ENCODE data around the gene NPAS2.

NPAS2 gene

GRCh38 chr2:100857915-100858314 is 38.0 kb downstream of the NPAS2 start:
- no peak for DNase-seq

- DNase-seq, result no peak
Measured at GRCh38 chr2:100859902-100860301, 40.0 kb downstream of the NPAS2 start.

- no peak for DNase-seq
Measured at GRCh38 chr2:100861340-100861739, 41.4 kb downstream of the NPAS2 start.

GRCh38 chr2:100862081-100862480 is 42.1 kb downstream of the NPAS2 start:
- DNase-seq, result no peak

- peak; percentile 15 to 40 for DNase-seq
Measured at GRCh38 chr2:100865816-100866460, 46.0 kb downstream of the NPAS2 start.

- no peak for DNase-seq
Measured at GRCh38 chr2:100868083-100868482, 48.1 kb downstream of the NPAS2 start.

- no peak for DNase-seq
Measured at GRCh38 chr2:100869120-100869519, 49.2 kb downstream of the NPAS2 start.

GRCh38 chr2:100870652-100871531 is 51.0 kb downstream of the NPAS2 start:
- DNase-seq, result peak; percentile 18 to 32

- DNase-seq, result no peak
Measured at GRCh38 chr2:100875516-100876230, 55.7 kb downstream of the NPAS2 start.

GRCh38 chr2:100876231-100876860 is 56.4 kb downstream of the NPAS2 start:
- DNase-seq, result no peak

GRCh38 chr2:100877555-100877954 is 57.6 kb downstream of the NPAS2 start:
- no peak for DNase-seq

- no peak for DNase-seq
Measured at GRCh38 chr2:100878000-100878791, 58.3 kb downstream of the NPAS2 start.

- no peak for DNase-seq
Measured at GRCh38 chr2:100879296-100879695, 59.4 kb downstream of the NPAS2 start.

- no peak for DNase-seq
Measured at GRCh38 chr2:100880036-100880435, 60.1 kb downstream of the NPAS2 start.

- DNase-seq, result peak in 1 of 2 experiments; percentile 58
Measured at GRCh38 chr2:100880730-100881129, 60.8 kb downstream of the NPAS2 start.

GRCh38 chr2:100882645-100883613 is 63.0 kb downstream of the NPAS2 start:
- DNase-seq, result no peak

- no peak for DNase-seq
Measured at GRCh38 chr2:100884145-100884621, 64.2 kb downstream of the NPAS2 start.

GRCh38 chr2:100886085-100886484 is 66.1 kb downstream of the NPAS2 start:
- DNase-seq, result no peak

GRCh38 chr2:100887039-100887578 is 67.2 kb downstream of the NPAS2 start:
- DNase-seq, result no peak

- DNase-seq, result no peak
Measured at GRCh38 chr2:100887713-100888495, 68.0 kb downstream of the NPAS2 start.

Measured in SW 1271 (cell line).